Stimulated activated CD4-positive, alpha-beta T cell treated with anti-CD3 and anti-CD28 coated beads, Interleukin-1b, Interleukin-23, amount 100 ng/mL, for 1 hour (primary cell): ENCODE measurements around the gene RAB11FIP3.
"Not testable (repeated sequence)": the region's sequence is repeated elsewhere in the genome, so short reads cannot be mapped to it uniquely, and the experiment has no call there.

Experiments
- DNase-seq, 2 donors: peaks; one replicate each; pipeline ENCODE4 v3.0.0-alpha.2; 2020; ENCODE audit warnings: low read depth in 2 of 2

The RAB11FIP3 gene

GRCh38 chr16:422179-422578, 3.3 kb upstream of the RAB11FIP3 start:
- DNase-seq = not testable (repeated sequence)

- DNase-seq = no peak
Measured at GRCh38 chr16:424033-424622, 1.3 kb upstream of the RAB11FIP3 start.

GRCh38 chr16:424623-425081, 797 bp upstream of the RAB11FIP3 start:
- no peak for DNase-seq

GRCh38 chr16:425740-426114, 278 bp downstream of the RAB11FIP3 start:
- DNase-seq = no peak

- no peak for DNase-seq
Measured at GRCh38 chr16:426115-426905, 861 bp downstream of the RAB11FIP3 start.

- DNase-seq = no peak
Measured at GRCh38 chr16:426906-427249, 1.4 kb downstream of the RAB11FIP3 start.

GRCh38 chr16:427250-427649, 1.8 kb downstream of the RAB11FIP3 start:
- DNase-seq = no peak

- no peak for DNase-seq
Measured at GRCh38 chr16:430904-431303, 5.5 kb downstream of the RAB11FIP3 start.

- DNase-seq = no peak
Measured at GRCh38 chr16:440627-441026, 15.2 kb downstream of the RAB11FIP3 start.

- no peak for DNase-seq
Measured at GRCh38 chr16:441447-441846, 16.0 kb downstream of the RAB11FIP3 start.

- no peak for DNase-seq
Measured at GRCh38 chr16:442976-443375, 17.5 kb downstream of the RAB11FIP3 start.

GRCh38 chr16:444027-444426, 18.6 kb downstream of the RAB11FIP3 start:
- DNase-seq = no peak

GRCh38 chr16:445566-445965, 20.1 kb downstream of the RAB11FIP3 start:
- no peak for DNase-seq

- DNase-seq = no peak
Measured at GRCh38 chr16:450385-450784, 24.9 kb downstream of the RAB11FIP3 start.

GRCh38 chr16:450785-451512, 25.5 kb downstream of the RAB11FIP3 start:
- DNase-seq = no peak

GRCh38 chr16:454397-454940, 29.0 kb downstream of the RAB11FIP3 start:
- no peak for DNase-seq

- DNase-seq = no peak
Measured at GRCh38 chr16:455453-455852, 30.0 kb downstream of the RAB11FIP3 start.

- no peak for DNase-seq
Measured at GRCh38 chr16:456891-457483, 31.5 kb downstream of the RAB11FIP3 start.

GRCh38 chr16:457732-458400, 32.4 kb downstream of the RAB11FIP3 start:
- no peak for DNase-seq

GRCh38 chr16:459761-460160, 34.3 kb downstream of the RAB11FIP3 start:
- no peak for DNase-seq

- DNase-seq = no peak
Measured at GRCh38 chr16:460787-461186, 35.3 kb downstream of the RAB11FIP3 start.

- no peak for DNase-seq
Measured at GRCh38 chr16:463071-463470, 37.6 kb downstream of the RAB11FIP3 start.
